ENCODE measurements around the gene AKR7A2. TPM values are rescaled to one million over a fixed set of nuclear protein-coding genes. Genes with fewer than 3 reads are reported as not detected.
A peak's percentile ranks its signal among the peaks of the same experiment; 100 is the strongest.

Gene AKR7A2
- total and polyA plus RNA-seq, 2 experiments from 2014 or later = 20.8 to 53.6 TPM

DNA sequence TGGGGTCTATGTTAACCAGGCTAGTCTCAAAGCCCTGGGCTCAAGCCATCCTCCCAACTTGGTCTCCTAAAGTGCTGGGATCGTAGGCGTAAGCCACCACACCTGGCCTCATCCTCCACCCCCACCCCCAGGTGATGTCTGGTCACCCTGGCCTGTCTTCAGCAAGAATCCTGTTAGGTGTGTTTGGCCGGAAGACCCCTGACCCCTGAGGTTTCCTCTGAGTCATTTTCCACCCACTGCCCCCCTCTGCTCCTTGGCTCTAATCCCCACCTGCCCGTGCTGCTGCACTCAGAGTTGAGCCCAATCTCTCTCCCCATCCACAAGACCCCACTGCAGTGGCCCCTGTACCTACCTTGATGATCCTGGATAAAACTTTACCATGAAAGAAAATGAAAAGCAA is 25.3 kb upstream of the AKR7A2 start:
- Histone ChIP-seq H3K79me2 (replicated peaks; ENCODE audit: insufficient read depth) (no peaks in the 10 kb centered on the region), H3K4me1 (ENCODE audit: insufficient read depth) (peaks cover 11% of the 10 kb centered on the region), H3K9me2 (ENCODE audit: insufficient read depth) (no peaks in the 10 kb centered on the region), H3K4me2 (peak overlapping the region; percentile 79; the same call in 1 of the 2 replicates), H2AFZ (no peak overlapping the region), H3F3A (replicated peaks; ENCODE audit: low read depth) (peaks cover 21% of the 10 kb centered on the region), H3K27ac (ENCODE audit: low read depth) (no peak overlapping the region; the same call in 1 of the 2 replicates), H3K4me3 (no peak overlapping the region), H4K20me1 (replicated peaks; ENCODE audit: insufficient read depth) (no peaks in the 10 kb centered on the region; the same call in 1 of the 2 replicates), H3K36me3 (ENCODE audit: insufficient read depth) (no peaks in the 10 kb centered on the region), H3K27me3 (ENCODE audit: insufficient read depth) (no peaks in the 10 kb centered on the region)
- H3K4me1 Mint-ChIP-seq = peaks cover 39% of the 10 kb centered on the region
- peaks cover 33% of the 10 kb centered on the region for H3K27me3 Mint-ChIP-seq (ENCODE audit: insufficient read depth, low read depth, poor library complexity)
- TF ChIP-seq, protein P1, sequence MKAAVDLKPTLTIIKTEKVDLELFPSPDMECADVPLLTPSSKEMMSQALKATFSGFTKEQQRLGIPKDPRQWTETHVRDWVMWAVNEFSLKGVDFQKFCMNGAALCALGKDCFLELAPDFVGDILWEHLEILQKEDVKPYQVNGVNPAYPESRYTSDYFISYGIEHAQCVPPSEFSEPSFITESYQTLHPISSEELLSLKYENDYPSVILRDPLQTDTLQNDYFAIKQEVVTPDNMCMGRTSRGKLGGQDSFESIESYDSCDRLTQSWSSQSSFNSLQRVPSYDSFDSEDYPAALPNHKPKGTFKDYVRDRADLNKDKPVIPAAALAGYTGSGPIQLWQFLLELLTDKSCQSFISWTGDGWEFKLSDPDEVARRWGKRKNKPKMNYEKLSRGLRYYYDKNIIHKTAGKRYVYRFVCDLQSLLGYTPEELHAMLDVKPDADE (IDR thresholded peaks at IDR 0.05) = no peak
- TF ChIP-seq CREB1 (CRISPR knock-in tag; IDR thresholded peaks at IDR 0.05; ENCODE audit: low read depth) (no peak), CTCF (conservative IDR thresholded peaks at IDR 0.05; ENCODE audit: low read depth in 2 of 2) (no peak), POLR2AphosphoS5 (IDR thresholded peaks at IDR 0.05; ENCODE audit: low read depth) (no peak; the same call in 1 of the 2 replicates), EZH2phosphoT487 (IDR thresholded peaks at IDR 0.05; ENCODE audit: unreplicated experiment) (no peak), ZNF114 (CRISPR knock-in tag; IDR thresholded peaks at IDR 0.05) (no peak), NANOG (IDR thresholded peaks at IDR 0.05; ENCODE audit: borderline replicate concordance) (no peak), ZNF331 (CRISPR knock-in tag; IDR thresholded peaks at IDR 0.05; ENCODE audit: low read depth) (no peak), STAT1 (IDR thresholded peaks at IDR 0.05; ENCODE audit: unreplicated experiment) (no peak), JUNB (IDR thresholded peaks at IDR 0.05; ENCODE audit: unreplicated experiment) (no peak)
- TF ChIP-seq, protein P2, sequence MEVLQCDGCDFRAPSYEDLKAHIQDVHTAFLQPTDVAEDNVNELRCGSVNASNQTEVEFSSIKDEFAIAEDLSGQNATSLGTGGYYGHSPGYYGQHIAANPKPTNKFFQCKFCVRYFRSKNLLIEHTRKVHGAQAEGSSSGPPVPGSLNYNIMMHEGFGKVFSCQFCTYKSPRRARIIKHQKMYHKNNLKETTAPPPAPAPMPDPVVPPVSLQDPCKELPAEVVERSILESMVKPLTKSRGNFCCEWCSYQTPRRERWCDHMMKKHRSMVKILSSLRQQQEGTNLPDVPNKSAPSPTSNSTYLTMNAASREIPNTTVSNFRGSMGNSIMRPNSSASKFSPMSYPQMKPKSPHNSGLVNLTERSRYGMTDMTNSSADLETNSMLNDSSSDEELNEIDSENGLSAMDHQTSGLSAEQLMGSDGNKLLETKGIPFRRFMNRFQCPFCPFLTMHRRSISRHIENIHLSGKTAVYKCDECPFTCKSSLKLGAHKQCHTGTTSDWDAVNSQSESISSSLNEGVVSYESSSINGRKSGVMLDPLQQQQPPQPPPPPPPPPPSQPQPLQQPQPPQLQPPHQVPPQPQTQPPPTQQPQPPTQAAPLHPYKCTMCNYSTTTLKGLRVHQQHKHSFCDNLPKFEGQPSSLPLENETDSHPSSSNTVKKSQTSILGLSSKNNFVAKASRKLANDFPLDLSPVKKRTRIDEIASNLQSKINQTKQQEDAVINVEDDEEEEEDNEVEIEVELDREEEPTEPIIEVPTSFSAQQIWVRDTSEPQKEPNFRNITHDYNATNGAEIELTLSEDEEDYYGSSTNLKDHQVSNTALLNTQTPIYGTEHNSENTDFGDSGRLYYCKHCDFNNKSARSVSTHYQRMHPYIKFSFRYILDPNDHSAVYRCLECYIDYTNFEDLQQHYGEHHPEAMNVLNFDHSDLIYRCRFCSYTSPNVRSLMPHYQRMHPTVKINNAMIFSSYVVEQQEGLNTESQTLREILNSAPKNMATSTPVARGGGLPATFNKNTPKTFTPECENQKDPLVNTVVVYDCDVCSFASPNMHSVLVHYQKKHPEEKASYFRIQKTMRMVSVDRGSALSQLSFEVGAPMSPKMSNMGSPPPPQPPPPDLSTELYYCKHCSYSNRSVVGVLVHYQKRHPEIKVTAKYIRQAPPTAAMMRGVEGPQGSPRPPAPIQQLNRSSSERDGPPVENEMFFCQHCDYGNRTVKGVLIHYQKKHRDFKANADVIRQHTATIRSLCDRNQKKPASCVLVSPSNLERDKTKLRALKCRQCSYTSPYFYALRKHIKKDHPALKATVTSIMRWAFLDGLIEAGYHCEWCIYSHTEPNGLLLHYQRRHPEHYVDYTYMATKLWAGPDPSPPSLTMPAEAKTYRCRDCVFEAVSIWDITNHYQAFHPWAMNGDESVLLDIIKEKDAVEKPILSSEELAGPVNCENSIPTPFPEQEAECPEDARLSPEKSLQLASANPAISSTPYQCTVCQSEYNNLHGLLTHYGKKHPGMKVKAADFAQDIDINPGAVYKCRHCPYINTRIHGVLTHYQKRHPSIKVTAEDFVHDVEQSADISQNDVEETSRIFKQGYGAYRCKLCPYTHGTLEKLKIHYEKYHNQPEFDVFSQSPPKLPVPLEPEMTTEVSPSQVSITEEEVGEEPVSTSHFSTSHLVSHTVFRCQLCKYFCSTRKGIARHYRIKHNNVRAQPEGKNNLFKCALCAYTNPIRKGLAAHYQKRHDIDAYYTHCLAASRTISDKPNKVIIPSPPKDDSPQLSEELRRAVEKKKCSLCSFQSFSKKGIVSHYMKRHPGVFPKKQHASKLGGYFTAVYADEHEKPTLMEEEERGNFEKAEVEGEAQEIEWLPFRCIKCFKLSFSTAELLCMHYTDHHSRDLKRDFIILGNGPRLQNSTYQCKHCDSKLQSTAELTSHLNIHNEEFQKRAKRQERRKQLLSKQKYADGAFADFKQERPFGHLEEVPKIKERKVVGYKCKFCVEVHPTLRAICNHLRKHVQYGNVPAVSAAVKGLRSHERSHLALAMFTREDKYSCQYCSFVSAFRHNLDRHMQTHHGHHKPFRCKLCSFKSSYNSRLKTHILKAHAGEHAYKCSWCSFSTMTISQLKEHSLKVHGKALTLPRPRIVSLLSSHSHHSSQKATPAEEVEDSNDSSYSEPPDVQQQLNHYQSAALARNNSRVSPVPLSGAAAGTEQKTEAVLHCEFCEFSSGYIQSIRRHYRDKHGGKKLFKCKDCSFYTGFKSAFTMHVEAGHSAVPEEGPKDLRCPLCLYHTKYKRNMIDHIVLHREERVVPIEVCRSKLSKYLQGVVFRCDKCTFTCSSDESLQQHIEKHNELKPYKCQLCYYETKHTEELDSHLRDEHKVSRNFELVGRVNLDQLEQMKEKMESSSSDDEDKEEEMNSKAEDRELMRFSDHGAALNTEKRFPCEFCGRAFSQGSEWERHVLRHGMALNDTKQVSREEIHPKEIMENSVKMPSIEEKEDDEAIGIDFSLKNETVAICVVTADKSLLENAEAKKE (CRISPR knock-in tag; IDR thresholded peaks at IDR 0.05) = no peak
- no peak for DNase-seq (ENCODE audit: low spot score)
- H3K9me3 Mint-ChIP-seq = no peaks in the 10 kb centered on the region
- ATAC-seq = no peak
- H3K27ac Mint-ChIP-seq = peak overlapping the region; percentile 99
- peaks cover 27% of the 10 kb centered on the region for H3K36me3 Mint-ChIP-seq (ENCODE audit: low read depth)
- no peak overlapping the region for H3K4me3 Mint-ChIP-seq
